SK-N-SH treated with all-trans-retinoic acid at 6 μM for 48 hours (cell line): ENCODE measurements around the gene MBD5.

Source experiments
- ATAC-seq: fragments of 200-7000 bp; cut with Tn5 transposase; 3 replicates; pipeline ENCODE4 v1.9.1; 2020; ENCODE audit warnings: mild to moderate bottlenecking, moderate library complexity
- BACH2 ChIP-seq: fragments of 250-450 bp; sonication (Bioruptor Pico); IDR thresholded peaks from 2 replicates; pipeline ENCODE4 v1.9.0; 2021; ENCODE audit warnings: mild to moderate bottlenecking, borderline replicate concordance
- CREB5 ChIP-seq: fragments of 250-450 bp; sonication (Bioruptor Pico); IDR thresholded peaks from 2 replicates; pipeline ENCODE4 v1.5.1; 2020; ENCODE audit warnings: low read depth, mild to moderate bottlenecking, moderate library complexity
- CSDC2 ChIP-seq: fragments of 250-450 bp; sonication (Bioruptor Pico); IDR thresholded peaks from 2 replicates; pipeline ENCODE4 v1.5.0; 2020; ENCODE audit warnings: mild to moderate bottlenecking, moderate library complexity
- CSRNP3 ChIP-seq: fragments of 250-450 bp; sonication (Bioruptor Pico); IDR thresholded peaks from 2 replicates; pipeline ENCODE4 v1.5.1; 2021; ENCODE audit warnings: mild to moderate bottlenecking, moderate library complexity
- ESRRG ChIP-seq: fragments of 250-450 bp; sonication (Bioruptor Pico); IDR thresholded peaks from 2 replicates; pipeline ENCODE4 v1.6.1; 2021; ENCODE audit warnings: mild to moderate bottlenecking
- GLIS3 ChIP-seq: fragments of 250-450 bp; sonication (Bioruptor Pico); IDR thresholded peaks from 2 replicates; pipeline ENCODE4 v1.5.0; 2020; ENCODE audit warnings: mild to moderate bottlenecking, moderate library complexity
- ISL1 ChIP-seq: fragments of 250-450 bp; sonication (Bioruptor Pico); IDR thresholded peaks from 2 replicates; pipeline ENCODE4 v2.1.2; 2022; ENCODE audit warnings: mild to moderate bottlenecking, moderate library complexity
- OSR1 ChIP-seq: fragments of 250-450 bp; sonication (Bioruptor Pico); IDR thresholded peaks from 2 replicates; pipeline ENCODE4 v1.8.0; 2022; ENCODE audit warnings: moderate library complexity, mild to moderate bottlenecking, inconsistent platforms
- RARB ChIP-seq: fragments of 250-450 bp; sonication (Bioruptor Pico); IDR thresholded peaks from 2 replicates; pipeline ENCODE4 v1.8.0; 2021; ENCODE audit warnings: mild to moderate bottlenecking, moderate library complexity
- SNAI2 ChIP-seq: fragments of 250-450 bp; sonication (Bioruptor Pico); IDR thresholded peaks from 2 replicates; pipeline ENCODE4 v1.5.0; 2020; ENCODE audit warnings: mild to moderate bottlenecking, moderate library complexity
- TOX ChIP-seq: fragments of 250-450 bp; sonication (Bioruptor Pico); IDR thresholded peaks from 2 replicates; pipeline ENCODE4 v1.8.0; 2021; ENCODE audit warnings: mild to moderate bottlenecking, moderate library complexity, borderline replicate concordance
- TSHZ2 ChIP-seq: fragments of 250-450 bp; sonication (Bioruptor Pico); IDR thresholded peaks from 2 replicates; pipeline ENCODE4 v1.5.0; 2020; ENCODE audit warnings: mild to moderate bottlenecking, moderate library complexity
- ZC3H10 ChIP-seq: fragments of 250-450 bp; sonication (Bioruptor Pico); IDR thresholded peaks from 2 replicates; pipeline ENCODE4 v1.5.1; 2021; ENCODE audit warnings: mild to moderate bottlenecking, moderate library complexity
- ZFP3 ChIP-seq: fragments of 250-450 bp; sonication (Bioruptor Pico); IDR thresholded peaks from 2 replicates; pipeline ENCODE4 v1.5.0; 2020; ENCODE audit warnings: mild to moderate bottlenecking, moderate library complexity
- ZFP30 ChIP-seq: fragments of 450-650 bp; formaldehyde crosslinking; IDR thresholded peaks from 2 replicates; pipeline ENCODE4 v1.5.0; 2022; ENCODE audit warnings: mild to moderate bottlenecking, moderate library complexity
- ZNF70 ChIP-seq: fragments of 450-650 bp; formaldehyde crosslinking; IDR thresholded peaks from 2 replicates; pipeline ENCODE4 v1.5.0; 2020; ENCODE audit warnings: mild to moderate bottlenecking, moderate library complexity
- ZNF8 ChIP-seq: fragments of 450-650 bp; formaldehyde crosslinking; IDR thresholded peaks from 2 replicates; pipeline ENCODE4 v1.5.0; 2020; ENCODE audit warnings: mild to moderate bottlenecking, moderate library complexity
- TF ChIP-seq, protein P1 (sequence below): fragments of 250-450 bp; sonication (Bioruptor Pico); IDR thresholded peaks from 2 replicates; pipeline ENCODE4 v1.8.0; 2021; ENCODE audit warnings: low read depth, mild to moderate bottlenecking, moderate library complexity, borderline replicate concordance
- TF ChIP-seq, protein P2 (sequence below): fragments of 250-450 bp; sonication (Bioruptor Pico); IDR thresholded peaks from 2 replicates; pipeline ENCODE4 v1.8.0; 2020; ENCODE audit warnings: mild to moderate bottlenecking, moderate library complexity, borderline replicate concordance

MBD5 gene

DNA sequence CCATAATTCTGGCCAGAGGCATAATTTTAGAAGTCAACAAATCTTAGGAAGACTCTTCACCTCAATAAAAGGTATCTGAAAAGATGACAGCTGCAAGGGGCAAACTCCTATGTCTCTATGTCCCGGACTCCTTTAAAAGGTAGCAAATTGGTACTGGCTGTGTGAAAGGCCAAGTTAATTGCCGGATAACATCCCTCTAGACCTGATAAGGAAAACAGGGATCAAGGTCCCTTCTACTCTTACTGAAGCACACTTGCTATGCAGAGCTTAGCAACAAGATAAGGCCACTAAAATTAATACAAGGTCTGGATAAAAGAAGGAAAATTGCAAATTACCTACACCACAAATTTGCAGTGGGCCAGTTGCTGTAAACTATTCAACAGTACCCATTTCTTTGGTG, 482.6 kb downstream of the MBD5 start:
- TF ChIP-seq ZNF8 (CRISPR knock-in tag), result no peak
- no peak for TF ChIP-seq TSHZ2
- no peak for ATAC-seq

- no peak for ATAC-seq
- TF ChIP-seq BACH2 (CRISPR knock-in tag), result no peak
- TF ChIP-seq OSR1 (CRISPR knock-in tag), result no peak
- TF ChIP-seq ZFP3 (CRISPR knock-in tag), result no peak
- TF ChIP-seq GLIS3 (CRISPR knock-in tag), result no peak
- no peak for TF ChIP-seq CREB5 (CRISPR knock-in tag)
- no peak for TF ChIP-seq ZNF70 (CRISPR knock-in tag)
- no peak for TF ChIP-seq CSDC2
- TF ChIP-seq ZC3H10 (CRISPR knock-in tag), result no peak
- TF ChIP-seq ZNF8 (CRISPR knock-in tag), result no peak
- no peak for TF ChIP-seq SNAI2 (CRISPR knock-in tag)
- TF ChIP-seq, protein P1, sequence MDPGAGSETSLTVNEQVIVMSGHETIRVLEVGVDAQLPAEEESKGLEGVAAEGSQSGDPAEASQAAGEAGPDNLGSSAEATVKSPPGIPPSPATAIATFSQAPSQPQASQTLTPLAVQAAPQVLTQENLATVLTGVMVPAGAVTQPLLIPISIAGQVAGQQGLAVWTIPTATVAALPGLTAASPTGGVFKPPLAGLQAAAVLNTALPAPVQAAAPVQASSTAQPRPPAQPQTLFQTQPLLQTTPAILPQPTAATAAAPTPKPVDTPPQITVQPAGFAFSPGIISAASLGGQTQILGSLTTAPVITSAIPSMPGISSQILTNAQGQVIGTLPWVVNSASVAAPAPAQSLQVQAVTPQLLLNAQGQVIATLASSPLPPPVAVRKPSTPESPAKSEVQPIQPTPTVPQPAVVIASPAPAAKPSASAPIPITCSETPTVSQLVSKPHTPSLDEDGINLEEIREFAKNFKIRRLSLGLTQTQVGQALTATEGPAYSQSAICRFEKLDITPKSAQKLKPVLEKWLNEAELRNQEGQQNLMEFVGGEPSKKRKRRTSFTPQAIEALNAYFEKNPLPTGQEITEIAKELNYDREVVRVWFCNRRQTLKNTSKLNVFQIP (CRISPR knock-in tag), result no peak
- TF ChIP-seq ISL1, result no peak
- TF ChIP-seq ZFP30 (CRISPR knock-in tag), result no peak
- TF ChIP-seq, protein P2, sequence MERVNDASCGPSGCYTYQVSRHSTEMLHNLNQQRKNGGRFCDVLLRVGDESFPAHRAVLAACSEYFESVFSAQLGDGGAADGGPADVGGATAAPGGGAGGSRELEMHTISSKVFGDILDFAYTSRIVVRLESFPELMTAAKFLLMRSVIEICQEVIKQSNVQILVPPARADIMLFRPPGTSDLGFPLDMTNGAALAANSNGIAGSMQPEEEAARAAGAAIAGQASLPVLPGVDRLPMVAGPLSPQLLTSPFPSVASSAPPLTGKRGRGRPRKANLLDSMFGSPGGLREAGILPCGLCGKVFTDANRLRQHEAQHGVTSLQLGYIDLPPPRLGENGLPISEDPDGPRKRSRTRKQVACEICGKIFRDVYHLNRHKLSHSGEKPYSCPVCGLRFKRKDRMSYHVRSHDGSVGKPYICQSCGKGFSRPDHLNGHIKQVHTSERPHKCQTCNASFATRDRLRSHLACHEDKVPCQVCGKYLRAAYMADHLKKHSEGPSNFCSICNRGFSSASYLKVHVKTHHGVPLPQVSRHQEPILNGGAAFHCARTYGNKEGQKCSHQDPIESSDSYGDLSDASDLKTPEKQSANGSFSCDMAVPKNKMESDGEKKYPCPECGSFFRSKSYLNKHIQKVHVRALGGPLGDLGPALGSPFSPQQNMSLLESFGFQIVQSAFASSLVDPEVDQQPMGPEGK (CRISPR knock-in tag), result no peak
- no peak for TF ChIP-seq TSHZ2
- TF ChIP-seq CSRNP3 (CRISPR knock-in tag), result no peak
- no peak for TF ChIP-seq ESRRG (CRISPR knock-in tag)
- TF ChIP-seq TOX (CRISPR knock-in tag), result no peak
These were observed 487.1 kb downstream of the MBD5 start for GRCh38 chr2:148507970-148508369.

DNA sequence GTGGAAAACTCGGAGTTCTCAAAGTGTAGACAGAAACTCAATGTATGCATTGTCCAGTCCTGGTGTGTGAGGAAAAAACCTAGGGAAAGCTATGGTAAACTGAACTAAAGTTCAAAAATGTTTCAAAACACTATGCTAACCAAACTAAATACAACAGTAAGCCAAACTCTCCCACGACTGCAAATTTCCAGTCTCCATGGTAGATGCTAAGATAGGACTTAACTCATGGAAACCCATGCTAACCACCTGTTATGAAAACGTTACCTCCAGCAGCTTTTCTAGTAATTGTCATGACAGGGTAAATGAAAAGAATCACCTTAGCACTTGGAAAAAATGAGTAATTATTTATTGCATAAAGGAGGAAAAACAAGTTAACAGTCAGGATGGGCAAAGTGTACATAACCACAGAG, 488.0 kb downstream of the MBD5 start:
- ATAC-seq, result no peak
- TF ChIP-seq RARB (CRISPR knock-in tag), result no peak
- TF ChIP-seq, protein P1 (CRISPR knock-in tag), result no peak
- no peak for TF ChIP-seq CREB5 (CRISPR knock-in tag)
- no peak for TF ChIP-seq BACH2 (CRISPR knock-in tag)
- TF ChIP-seq ZFP3 (CRISPR knock-in tag), result no peak
- TF ChIP-seq ZNF8 (CRISPR knock-in tag), result no peak
- TF ChIP-seq CSDC2, result no peak
- no peak for TF ChIP-seq ZFP30 (CRISPR knock-in tag)
- no peak for TF ChIP-seq TSHZ2
